HG03025 (cell line): ENCODE measurements around the gene C5orf15.
"Not testable (repeated sequence)": the region's sequence is repeated elsewhere in the genome, so short reads cannot be mapped to it uniquely, and the experiment has no call there.

Experiments used
- ATAC-seq: cut with Tn5 transposase; IDR thresholded peaks from one replicate; pipeline ENCODE4 v1.9.1; 2021; ENCODE audit warnings: mild to moderate bottlenecking, moderate library complexity; ENCODE audit not compliant: unreplicated experiment, low FRiP score

The C5orf15 gene

GRCh38 chr5:133938929-133939328 lies 29.5 kb downstream of the C5orf15 start:
- peak; percentile 76 for ATAC-seq

- ATAC-seq: no peak
These were observed 30.2 kb downstream of the C5orf15 start for GRCh38 chr5:133938039-133938821.

- ATAC-seq: not testable (repeated sequence)
These were observed 30.8 kb downstream of the C5orf15 start for GRCh38 chr5:133937628-133938027.

- ATAC-seq: no peak
These were observed 31.8 kb downstream of the C5orf15 start for GRCh38 chr5:133936651-133937015.

GRCh38 chr5:133935991-133936650 lies 32.3 kb downstream of the C5orf15 start:
- ATAC-seq: not testable (repeated sequence)

GRCh38 chr5:133935667-133935940 lies 32.8 kb downstream of the C5orf15 start:
- no peak for ATAC-seq

- ATAC-seq: no peak
These were observed 33.4 kb downstream of the C5orf15 start for GRCh38 chr5:133934822-133935666.

- ATAC-seq: no peak
These were observed 34.1 kb downstream of the C5orf15 start for GRCh38 chr5:133934311-133934710.

- ATAC-seq: no peak
These were observed 34.6 kb downstream of the C5orf15 start for GRCh38 chr5:133933670-133934295.

GRCh38 chr5:133933169-133933509 lies 35.3 kb downstream of the C5orf15 start:
- no peak for ATAC-seq

- no peak for ATAC-seq
These were observed 35.8 kb downstream of the C5orf15 start for GRCh38 chr5:133932441-133933168.

GRCh38 chr5:133931546-133931945 lies 36.9 kb downstream of the C5orf15 start:
- ATAC-seq: no peak

GRCh38 chr5:133930813-133931090 lies 37.7 kb downstream of the C5orf15 start:
- ATAC-seq: no peak

GRCh38 chr5:133930061-133930812 lies 38.2 kb downstream of the C5orf15 start:
- ATAC-seq: peak; percentile 42

- no peak for ATAC-seq
These were observed 39.6 kb downstream of the C5orf15 start for GRCh38 chr5:133928587-133929393.

- no peak for ATAC-seq
These were observed 40.9 kb downstream of the C5orf15 start for GRCh38 chr5:133927300-133928180.

GRCh38 chr5:133926489-133927299 lies 41.7 kb downstream of the C5orf15 start:
- no peak for ATAC-seq
